Peyer's patch (tissue), 4 donors: ENCODE measurements around the gene TMEM178B.

Source experiments
- CTCF ChIP-seq, 6 experiments: fragments of 450-650 bp in 4 of 6; fragments of 200-600 bp in 2 of 6; sonication (generic) in 1 of 6; IDR thresholded peaks; one replicate each; pipeline ENCODE4 v1.5.1; 2017 to 2019; ENCODE audit warnings: antibody characterized with exemption in 6 of 6, mild to moderate bottlenecking in 3 of 6, moderate library complexity in 1 of 6
- POLR2A ChIP-seq, 2 donors: fragments of 450-650 bp; IDR thresholded peaks; one replicate each; pipeline ENCODE4 v1.5.1; 2017; ENCODE audit warnings: antibody characterized with exemption in 2 of 2, mild to moderate bottlenecking in 2 of 2, moderate library complexity in 2 of 2

DNA sequence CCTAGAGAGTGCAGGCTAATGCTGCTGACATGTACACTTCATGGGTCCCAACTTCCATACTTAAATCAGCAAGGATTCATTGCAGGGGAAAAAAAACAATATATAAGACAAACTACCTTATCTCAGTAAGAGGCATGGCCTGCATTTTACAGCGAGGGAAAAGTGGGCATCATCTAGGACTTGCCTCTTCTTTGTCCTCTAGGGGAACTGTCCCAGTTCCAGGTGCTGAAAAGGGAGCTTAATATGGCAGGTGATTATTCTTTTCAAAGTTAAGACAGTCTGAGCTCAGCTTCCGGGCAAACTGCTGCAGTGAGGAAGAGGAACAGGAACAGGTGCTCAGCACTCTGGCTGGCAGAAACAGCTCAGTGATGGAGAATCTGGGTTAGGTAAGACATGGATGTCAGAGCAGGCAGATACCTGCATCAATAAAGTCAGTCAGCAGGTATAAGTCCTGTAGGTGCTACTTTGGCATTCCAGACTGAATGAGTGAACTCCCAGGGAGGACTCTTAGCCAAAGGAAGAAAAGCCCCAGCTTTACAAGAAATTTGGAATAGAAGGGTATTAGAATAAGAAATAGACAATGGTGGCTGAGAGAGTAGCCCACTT lies 147.2 kb downstream of the TMEM178B start:
- TF ChIP-seq CTCF (IDR thresholded peaks at IDR 0.05) (no peak), POLR2A (IDR thresholded peaks at IDR 0.05) (no peak)
